Measurements from ENCODE around the gene UGGT1.
"Not testable (repeated sequence)": the region's sequence is repeated elsewhere in the genome, so short reads cannot be mapped to it uniquely, and the experiment has no call there.

Gene UGGT1

DNA sequence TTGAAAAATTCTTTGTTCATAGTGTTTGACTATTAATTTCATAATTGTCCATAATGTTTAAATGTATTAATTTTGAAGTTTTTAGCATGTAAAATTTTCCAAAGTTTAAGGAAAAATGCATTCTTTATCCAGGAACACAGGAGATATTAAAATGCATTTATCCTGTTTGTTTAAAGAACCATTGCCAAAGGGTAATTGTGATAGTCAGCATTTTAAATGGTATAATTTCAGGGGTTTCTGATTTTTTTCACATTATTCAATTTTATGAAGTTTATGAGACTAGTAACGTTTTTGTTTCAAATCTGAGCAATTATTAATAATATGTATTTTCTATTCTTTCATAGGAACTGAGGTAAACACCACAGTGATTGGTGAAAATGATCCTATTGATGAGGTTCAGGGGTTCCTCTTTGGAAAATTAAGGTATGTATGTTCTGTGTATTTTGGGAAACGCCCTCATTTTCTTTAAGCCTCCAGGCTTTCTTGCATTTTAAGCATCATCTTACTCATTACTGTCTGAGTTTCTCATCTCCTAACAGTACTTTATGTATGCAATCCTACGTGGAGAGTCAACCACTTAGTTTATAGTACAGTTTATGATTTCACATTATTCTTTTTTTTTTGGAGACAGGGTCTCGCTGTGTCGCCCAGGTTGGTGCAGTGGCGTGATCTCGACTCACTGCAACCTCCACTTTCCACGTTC lies 25.1 kb downstream of the UGGT1 start:
- no peak for DNase-seq

DNA sequence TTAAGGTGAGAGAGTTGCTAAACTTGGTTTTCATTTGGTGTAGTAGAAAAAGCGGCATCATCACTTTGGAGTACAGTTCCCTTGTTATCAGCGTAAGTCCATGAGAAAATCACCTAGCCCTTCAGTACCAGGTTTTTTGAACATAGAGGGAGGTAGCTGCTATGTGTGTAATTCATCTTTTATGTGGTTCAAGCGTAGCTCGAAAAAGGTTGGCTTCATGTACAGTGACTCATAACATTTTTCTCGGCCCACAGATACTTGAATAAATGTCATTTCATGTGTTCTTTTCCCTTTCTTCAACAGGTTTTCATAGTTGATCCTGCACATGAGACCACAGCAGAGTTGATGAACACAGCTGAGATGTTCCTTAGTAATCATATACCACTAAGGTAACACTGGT lies 43.6 kb downstream of the UGGT1 start:
- no peak for DNase-seq

DNA sequence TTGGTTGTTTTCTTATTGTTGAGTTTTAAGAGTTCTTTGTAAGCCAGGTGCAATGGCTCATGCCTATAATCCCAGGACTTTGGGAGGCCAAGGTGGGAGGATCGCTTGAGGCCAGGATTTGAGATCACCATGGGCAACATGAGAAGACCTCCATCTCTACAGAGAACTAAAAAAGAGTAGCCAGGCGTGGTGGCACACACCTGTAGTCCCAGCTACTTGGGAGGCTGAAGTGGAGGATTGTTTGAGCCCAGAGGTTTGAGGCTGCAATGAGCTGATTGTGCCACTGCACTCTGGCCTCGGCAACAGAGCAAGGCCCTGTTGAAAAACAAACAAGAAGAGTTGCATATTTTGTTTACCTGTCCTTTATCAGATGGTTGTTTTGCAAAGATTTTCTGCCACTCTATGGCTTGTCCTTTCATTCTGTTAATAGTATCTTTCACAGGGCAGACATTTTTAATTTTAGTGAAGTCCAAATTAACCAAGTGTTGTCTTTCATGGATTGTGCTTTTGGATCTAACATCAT lies 46.2 kb downstream of the UGGT1 start:
- DNase-seq = no peak

DNA sequence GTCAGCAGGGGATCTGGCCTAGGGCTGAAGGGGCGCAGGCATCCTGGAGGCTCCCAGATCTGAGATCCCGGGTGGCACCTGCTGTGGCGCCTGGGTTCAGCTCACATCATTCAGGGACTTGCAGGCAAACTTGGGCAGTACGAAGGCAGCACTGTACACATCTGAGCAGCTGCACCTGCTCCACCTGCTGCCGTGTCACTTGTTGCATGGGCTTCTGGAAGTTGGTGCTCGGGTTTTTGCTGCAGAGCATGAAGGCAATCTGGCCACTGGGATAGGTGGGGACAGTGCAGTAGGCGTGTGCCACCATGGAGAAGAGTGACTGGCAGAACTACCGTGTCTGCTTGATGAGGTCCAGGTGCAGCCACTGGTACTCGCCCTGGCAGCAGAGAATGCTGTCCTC lies 48.6 kb downstream of the UGGT1 start:
- DNase-seq = no peak

DNA sequence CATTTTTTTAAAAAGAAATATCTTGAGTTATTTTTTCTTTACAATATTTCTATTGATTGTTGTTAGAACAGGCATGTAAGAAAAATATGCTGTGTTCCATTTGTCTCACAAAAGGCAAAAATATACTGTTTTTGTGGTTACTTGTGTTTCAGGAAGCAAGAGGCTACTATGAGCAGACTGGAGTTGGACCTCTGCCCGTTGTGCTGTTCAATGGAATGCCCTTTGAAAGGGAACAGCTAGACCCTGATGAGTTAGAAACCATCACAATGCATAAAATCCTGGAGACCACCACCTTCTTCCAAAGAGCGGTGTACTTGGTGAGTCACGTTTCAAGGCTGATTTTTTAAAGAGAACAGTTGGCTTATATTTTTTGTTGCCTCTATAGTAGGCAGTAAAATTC lies 54.7 kb downstream of the UGGT1 start:
- DNase-seq = no peak

DNA sequence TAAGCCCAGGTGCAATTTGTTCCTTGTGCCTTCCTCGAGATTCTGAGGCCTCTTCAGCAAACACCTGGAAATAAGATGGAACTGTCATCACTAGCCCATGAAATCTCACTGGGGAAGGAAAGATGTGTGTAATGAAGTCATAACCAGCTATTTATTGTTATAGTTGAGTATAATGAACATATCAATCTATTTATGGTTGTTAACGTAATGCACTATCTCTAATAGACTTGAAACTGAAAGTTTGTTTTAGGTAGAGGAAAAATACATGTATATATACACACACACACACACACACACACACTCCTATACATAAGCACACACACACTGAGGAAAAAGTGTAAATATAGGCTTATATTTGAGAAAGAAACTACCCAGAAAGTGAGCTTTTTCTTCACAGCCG lies 62.8 kb downstream of the UGGT1 start:
- no peak for DNase-seq

DNA sequence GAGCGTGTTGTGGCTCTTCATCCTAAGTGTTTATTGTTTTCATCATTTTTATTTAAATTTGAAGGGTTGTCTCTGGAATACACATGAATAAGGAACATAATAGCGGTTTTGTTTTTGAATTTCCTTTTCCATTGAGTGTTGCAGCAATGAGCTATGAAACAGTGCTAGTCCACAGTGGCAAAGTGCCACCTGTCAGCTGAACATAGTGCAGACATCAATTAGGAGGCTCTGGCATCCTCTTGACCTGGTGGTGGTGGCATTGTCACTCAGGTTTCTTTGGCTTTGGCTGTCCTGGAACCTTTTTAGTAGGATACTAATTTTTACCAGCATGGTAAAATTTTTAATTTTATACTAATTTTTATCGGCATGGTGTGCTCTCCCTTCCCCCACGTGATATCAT lies 63.2 kb downstream of the UGGT1 start:
- DNase-seq = no peak

DNA sequence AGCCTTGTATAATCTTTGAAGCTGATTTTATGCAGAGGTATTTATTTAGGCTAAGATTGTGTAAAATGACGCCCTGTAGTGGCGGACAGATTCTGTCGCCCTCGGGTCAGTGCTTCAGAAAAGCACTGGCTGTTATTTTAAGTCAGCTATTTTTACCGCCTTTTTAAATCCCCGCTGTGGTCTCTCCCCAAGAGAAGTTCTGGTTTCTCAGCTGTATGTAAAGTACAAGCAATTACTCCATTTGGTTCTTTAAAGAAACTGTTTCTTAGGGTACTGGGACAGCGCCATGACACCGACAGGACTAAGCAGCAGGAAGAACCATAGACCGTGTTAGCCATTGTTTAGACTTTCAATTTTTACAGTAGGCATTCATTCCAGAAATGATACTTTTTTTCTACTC lies 65.0 kb downstream of the UGGT1 start:
- DNase-seq = no peak

DNA sequence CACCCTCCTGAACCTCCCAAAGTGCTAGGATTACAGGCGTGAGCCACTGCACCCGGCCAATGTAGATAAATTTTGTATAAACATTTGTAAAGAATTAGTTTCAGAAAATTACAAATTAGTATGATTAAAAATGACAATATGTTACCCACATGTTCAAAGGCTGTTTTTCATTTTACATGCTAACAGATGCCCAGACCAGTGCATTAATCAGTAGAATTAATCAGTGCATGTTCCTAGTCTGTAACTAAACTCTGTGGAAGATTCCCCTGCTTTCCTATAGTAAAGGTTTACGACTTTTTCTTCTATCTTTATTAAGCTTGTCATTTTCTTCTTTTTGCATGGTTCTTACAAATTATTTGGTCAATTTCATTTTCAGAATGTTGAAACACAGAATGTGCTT lies 65.8 kb downstream of the UGGT1 start:
- DNase-seq = no peak

DNA sequence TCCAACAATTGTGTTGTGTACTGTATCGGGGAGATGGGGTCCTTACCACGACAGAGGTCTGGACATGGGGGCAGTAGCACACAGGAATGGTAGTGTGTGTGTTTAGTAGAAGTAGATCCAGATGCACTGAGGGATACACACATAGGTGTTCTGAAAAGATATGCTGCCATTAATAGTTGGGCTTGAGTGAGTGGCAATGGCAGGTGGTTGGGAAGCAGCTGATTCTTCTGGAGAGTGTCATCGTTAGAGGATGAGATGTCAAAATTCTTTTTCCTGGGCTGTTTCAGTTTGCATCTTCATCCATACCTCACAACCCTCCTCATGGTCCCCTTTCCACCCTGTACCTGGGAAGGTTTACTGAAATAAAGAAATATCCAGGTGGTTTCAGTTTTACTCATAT lies 66.6 kb downstream of the UGGT1 start:
- DNase-seq = no peak

DNA sequence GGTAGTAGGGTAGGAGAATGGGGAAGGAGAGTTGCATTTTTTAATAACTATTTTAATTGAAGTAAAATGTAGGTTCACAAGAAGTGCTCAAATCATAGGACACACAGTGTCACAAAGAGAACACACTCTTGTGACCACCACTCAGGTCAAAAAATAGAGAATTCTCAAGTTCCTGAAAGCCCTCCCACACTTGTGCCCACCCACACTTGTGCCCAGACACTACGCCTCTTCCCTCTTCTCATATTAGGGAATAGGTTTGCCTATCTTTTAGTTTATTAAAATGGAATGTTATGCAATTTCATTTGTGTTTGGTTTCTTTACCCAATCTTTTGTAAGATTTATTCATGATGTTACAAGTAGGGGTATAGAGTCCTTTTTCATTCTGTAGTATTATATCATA lies 67.2 kb downstream of the UGGT1 start:
- DNase-seq = no peak

DNA sequence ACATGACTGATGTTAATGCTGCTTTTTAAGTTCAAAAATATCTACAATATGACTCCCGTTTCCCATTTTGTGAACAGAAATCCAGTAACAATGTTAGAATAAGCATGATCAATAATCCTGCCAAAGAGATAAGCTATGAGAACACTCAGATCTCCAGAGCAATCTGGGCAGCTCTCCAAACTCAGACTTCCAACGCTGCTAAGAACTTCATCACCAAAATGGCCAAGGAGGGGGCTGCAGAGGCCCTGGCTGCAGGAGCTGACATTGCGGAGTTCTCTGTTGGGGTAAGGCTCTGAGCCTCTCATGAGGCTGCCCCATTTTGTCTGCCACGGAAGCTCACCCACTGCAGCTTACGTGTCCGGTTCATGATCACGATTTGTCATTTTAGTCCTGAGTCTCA lies 68.4 kb downstream of the UGGT1 start:
- no peak for DNase-seq

DNA sequence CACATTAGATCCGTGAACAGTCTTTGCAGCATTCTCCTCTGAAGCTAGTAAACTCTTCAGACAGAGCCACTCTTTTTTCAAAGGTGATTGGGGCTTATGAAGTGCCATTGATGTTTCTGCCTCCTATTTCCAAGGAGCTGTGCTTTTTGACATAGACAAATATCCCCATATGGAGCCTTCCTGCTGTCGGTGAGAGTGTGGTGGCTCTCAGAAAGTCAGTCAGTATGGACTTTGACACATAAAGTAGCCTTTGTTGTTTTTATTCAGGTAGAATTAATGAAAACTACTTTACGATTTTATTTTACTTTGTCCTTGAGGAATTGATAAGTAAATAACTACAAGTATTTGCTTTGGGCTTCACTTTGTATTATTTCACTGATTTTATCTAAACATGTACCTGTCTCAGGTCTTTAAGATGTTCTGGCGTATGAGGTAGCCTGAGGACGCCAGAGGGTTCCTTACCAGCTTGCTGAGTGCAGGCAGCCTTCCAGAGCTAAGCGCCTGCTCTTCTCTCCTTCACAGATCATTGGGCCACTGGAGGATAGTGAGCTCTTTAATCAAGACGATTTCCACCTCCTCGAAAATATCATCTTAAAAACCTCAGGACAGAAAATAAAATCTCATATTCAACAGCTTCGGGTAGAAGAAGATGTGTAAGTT lies 69.7 kb downstream of the UGGT1 start:
- DNase-seq = no peak

DNA sequence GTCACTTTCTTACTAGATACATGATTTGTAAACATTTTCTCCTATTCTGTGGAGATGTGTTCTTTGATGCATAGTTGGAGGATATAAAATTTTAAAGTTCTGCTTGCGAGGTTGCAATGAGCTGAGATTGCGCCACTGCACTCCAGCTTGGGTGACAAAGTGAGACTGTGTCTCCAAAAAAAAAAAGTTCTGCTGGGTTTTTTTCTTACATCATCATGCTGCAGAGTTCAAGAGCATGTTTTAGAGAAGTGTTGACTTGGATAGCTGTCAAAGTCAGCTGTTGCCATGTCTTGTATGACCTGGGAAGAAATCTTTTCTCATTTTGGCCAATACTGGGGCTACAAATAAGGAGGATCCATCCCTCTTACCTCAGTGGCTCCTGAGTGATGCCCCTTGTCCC lies 71.3 kb downstream of the UGGT1 start:
- DNase-seq = no peak

DNA sequence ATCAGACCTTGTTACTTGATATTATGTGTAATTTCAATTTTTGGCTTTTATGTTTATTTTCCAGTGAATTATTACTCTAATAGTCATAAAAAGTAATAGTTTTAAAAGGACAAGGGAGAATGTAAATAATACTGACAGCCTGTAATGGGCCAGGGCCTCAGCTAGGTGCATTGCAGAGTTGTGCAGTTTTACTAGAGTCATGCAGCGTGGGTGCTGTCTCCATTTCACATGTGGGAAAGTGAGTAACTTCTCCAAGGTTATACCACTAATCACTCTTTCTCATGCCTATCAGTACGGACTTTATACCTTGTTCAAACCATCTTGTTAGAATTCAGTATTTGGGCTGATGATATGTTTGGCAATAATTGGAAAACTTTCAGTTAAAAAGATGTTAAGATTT lies 73.3 kb downstream of the UGGT1 start:
- DNase-seq = no peak

DNA sequence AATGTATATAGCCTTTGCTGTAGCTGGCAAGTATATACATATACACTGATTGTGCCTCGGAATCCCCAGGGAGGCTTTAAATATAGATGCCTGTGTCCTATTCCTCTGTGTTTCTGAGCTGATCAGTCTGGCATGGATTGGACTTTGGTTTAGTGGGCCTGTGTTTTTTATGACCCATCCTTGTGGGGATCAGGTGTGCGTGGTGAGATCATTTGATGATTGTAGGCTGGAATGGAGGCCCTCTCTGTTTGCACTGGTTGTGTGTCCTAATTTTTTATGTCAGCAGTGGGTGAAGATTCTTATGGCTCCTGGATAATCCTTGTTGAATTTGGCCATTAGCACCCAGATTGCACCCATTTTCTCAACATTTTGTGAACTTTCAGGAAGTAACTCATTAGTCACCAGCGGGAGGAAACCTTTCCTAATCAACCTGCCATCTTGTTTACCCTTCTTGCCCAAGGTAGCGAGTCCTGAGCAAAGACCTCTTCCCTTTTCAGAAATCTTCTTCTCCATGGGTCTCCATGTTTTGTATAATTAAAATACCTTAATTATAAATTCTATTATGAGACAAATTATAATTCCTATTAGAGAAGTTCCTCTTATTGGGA lies 75.8 kb downstream of the UGGT1 start:
- no peak for DNase-seq

DNA sequence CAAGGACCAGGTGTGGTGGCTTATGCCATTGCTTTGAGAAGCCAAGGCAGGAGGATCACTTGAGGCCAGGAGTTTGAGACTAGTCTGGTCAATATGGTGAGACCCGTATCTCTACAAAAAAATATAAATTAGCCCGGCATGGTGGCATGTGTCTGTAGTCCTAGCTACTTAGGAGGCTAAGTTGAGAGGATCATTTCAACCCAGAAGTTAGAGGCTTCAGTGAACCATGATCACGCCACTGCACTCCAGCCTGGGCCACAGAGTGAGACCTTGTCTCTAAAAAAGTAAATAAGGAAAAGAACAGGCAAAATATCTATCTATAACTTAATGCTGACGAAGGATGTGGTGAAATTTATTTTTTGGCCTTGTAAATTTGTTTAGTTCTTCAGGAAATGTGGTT lies 78.1 kb downstream of the UGGT1 start:
- DNase-seq = no peak

DNA sequence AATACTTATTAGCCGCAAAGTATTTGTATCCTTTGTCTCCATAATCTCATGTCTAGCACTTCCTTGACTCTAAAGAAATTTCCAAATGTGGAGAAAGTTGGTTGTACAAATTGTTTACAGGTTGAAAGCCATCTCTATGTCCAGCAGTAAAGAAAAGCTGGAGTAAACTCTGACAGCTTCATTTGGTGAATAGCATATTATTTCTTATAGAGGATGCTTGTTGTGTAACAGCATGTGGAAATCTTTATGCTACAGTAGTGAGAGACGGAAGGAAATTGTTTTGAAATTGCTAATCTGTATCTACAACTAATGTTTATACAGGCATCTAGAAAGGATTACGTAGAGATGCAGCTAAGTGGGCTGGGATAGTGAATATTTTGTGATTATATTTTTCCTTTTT lies 78.5 kb downstream of the UGGT1 start:
- no peak for DNase-seq

DNA sequence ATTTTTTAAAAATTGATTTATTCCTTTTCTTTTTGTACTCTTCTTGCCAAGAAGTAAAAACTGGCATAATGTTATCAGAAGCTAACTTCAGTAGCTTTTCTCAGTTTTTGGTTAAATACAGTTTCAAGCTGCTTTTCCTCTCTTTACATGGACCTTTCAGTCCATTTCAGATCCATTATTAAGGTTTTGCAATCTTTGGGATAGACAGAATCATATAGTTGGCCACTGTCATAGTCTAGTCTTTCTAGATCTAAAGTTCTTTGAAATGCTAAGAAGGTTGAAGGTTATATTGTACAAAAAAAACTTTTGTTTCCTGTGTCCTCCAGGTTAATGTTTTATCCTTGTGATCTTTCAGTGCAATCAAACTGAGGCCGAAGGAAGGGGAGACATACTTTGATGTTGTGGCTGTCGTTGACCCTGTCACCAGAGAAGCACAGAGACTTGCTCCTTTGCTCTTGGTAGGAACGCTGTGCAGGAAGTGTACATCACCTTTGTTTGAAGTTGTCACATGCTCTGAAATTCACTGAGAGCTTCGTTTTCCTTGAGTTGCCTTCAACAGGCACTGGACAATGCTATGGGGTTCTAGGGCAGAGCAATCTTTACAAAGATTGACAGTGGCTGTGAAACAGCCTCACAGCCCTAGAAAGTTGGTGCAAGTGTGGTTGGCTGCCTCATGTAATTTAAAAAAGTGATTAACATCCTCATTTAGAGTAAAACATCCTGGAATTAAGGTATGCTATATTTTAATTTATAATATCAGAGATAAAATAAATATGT lies 79.1 kb downstream of the UGGT1 start:
- no peak for DNase-seq

DNA sequence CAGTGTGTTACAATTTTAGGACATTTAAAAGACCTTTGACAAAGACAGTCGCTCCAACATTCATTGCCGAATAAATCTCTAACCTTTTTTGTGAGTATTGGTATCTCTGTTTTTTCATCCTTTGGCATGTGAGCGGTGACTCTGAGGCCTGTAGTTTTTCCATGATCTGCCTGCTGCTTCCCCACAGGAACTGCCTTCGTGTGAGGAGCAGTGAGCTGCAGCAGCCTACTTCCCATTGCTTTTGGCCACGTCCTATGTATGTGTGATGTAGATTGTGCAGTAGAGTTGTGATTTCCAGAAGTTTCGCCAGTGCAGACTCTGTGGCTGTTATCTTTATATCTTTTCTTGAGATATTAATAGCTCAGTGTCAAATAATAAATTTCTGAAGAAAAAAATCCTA lies 79.8 kb downstream of the UGGT1 start:
- no peak for DNase-seq

DNA sequence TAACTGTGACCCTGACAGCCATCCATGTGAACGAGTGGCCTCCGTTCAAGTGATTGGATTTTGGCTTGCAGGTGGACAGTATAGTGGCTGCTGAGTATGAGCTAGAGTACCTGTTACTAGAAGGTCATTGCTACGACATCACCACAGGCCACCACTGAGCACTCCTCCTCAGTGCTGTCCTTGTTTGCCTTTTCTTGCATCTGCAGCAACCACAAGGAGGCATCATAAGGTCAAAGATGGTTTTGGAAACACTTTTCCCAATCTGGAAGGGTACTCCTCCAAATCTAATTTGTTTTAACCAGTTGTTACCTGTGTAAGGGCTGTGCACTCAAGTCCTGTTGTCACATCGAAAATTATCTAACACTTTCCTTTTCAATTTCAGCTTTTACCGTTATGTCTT lies 81.2 kb downstream of the UGGT1 start:
- no peak for DNase-seq

DNA sequence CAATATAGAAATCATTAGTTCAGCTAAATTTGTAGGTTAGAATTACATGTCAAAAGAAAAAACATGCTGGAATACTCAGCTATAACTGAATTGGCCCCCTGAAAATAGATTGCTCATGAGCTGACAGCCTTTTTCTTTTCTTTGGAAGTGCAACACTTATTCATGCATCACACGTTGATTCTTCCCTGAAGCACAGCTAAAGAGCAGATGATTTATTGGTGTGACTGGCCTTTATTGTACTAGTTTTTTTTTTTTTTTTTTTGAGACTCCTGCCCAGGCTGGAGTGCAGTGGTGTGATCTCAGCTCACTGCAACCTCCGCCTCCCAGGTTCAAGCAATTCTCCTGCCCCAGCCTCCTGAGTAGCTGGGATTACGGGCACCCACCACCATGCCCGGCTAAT lies 83.1 kb downstream of the UGGT1 start:
- not testable (repeated sequence) for DNase-seq

DNA sequence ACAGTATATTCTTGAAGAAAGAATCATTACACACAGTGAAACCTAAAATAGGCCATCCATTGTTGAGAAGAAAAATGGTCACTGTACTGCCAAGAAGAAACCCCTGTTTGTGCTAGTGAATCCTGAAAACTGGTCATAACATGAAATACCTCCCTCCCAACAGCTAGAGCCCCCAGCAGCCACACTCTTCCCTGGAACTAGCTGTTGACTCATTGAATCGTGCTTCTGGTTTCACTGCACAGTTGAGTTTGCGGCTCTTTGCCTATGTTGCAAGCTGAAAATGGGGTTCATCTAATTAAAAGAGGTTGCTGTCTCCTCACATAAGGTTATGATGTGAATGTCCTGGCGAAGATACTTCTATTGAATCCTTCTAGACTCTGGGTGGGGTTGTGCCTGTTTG lies 86.3 kb downstream of the UGGT1 start:
- DNase-seq = no peak
